ENCODE results near the gene AP3B1. TPM values are rescaled to one million over a fixed set of nuclear protein-coding genes. Genes with fewer than 3 reads are reported as not detected.

AP3B1 gene
- total and polyA plus RNA-seq, 2 of the 8 experiments (the other 6 are each of a cell fraction or from before 2014, with no cell fraction given) = 45.8 to 48.3 TPM

DNA sequence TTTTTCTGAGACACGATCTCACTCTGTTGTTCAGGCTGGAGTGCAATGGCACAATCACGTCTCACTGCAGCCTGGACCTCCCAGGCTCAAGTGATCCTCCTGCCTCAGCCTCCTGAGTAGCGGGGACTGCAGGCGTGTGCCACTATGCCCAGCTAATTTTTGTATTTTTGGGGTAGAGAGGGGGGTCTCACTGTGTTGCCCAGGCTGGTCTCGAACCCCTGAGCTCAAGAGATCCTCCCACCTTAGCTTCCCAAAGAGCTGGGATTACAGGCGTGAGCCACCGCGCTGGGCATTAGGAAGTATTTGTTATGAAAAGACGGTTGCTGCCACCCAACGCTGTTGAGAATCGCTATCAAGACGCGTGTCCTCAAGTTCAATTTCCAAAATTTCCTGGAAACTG is 337.4 kb downstream of the AP3B1 start:
- H3K4me2 ChIP-seq (ENCODE audit: insufficient read depth in 1 of 2, low read depth in 2 of 2, low read length in 2 of 2) = peak overlapping the region; percentile 56 to 82
- H3K4me1 ChIP-seq (replicated peaks in 1 of 4; ENCODE audit: control insufficient read depth in 3 of 4, insufficient read depth in 4 of 4, low read length in 3 of 4) = peaks cover 6 to 16% (median 10%) of the 10 kb centered on the region in 4 experiments; a peak in 6 of 7 replicates
- H2AK5ac ChIP-seq (ENCODE audit: low read depth, low read length) = no peak overlapping the region
- no peaks in the 10 kb centered on the region for H3K9me3 ChIP-seq (ENCODE audit: insufficient read depth in 2 of 2, low read depth in 1 of 2, low read length in 1 of 2)
- DNase-seq (ENCODE audit: low read depth in 1 of 2, low spot score in 2 of 2) (no peak), FAIRE-seq (no peak)
- H3K36me3 ChIP-seq (ENCODE audit: control insufficient read depth in 2 of 4, insufficient read depth in 4 of 4, low read length in 3 of 4) = no peaks in the 10 kb centered on the region
- no peak overlapping the region for H2BK20ac ChIP-seq (ENCODE audit: low read length)
- H3K27me3 ChIP-seq (replicated peaks in 1 of 4; ENCODE audit: control insufficient read depth in 3 of 4, extremely low read depth in 1 of 4, insufficient read depth in 3 of 4, low read length in 3 of 4) = peaks cover 13 to 48% (median 38%) of the 10 kb centered on the region in 4 experiments
- 27% methylated on average over 11 of the region's 13 CpGs; no CpG with 5 or more reads in 1 of the 2 experiments for WGBS, 2 experiments (ENCODE audit: extremely low coverage in 1 of 2, insufficient coverage in 1 of 2, insufficient read length in 1 of 2, insufficient replicate concordance in 2 of 2, low coverage in 1 of 2, low lambda C conversion rate in 2 of 2, missing lambda C conversion rate in 1 of 2)
- H3K23ac ChIP-seq (ENCODE audit: insufficient read length) = no peak overlapping the region
- no peak overlapping the region for H4K91ac ChIP-seq (replicated peaks; ENCODE audit: insufficient read length, low read length)
- H3K79me2 ChIP-seq (ENCODE audit: control insufficient read depth in 1 of 2, insufficient read depth in 2 of 2, low read length in 2 of 2) = no peaks in the 10 kb centered on the region
- no peak overlapping the region for H4K8ac ChIP-seq (ENCODE audit: extremely low read depth, insufficient read depth, low read length)
- H2BK12ac ChIP-seq (ENCODE audit: low read depth, low read length) = no peak overlapping the region
- H3K14ac ChIP-seq (ENCODE audit: insufficient read length) = no peak overlapping the region
- H2BK15ac ChIP-seq (ENCODE audit: low read length) = no peak overlapping the region
- H2BK120ac ChIP-seq (replicated peaks; ENCODE audit: low read depth, low read length) = no peak overlapping the region
- H3K56ac ChIP-seq (replicated peaks; ENCODE audit: insufficient read length, low read depth, low read length) = no peak overlapping the region
- H4K5ac ChIP-seq (ENCODE audit: insufficient read length, low read depth, low read length) = no peak overlapping the region
- no peak overlapping the region for H2BK5ac ChIP-seq (ENCODE audit: low read depth, low read length)
- no peak overlapping the region for H3K18ac ChIP-seq (ENCODE audit: extremely low read depth, low read length)
- peaks cover 0 to 5% of the 10 kb centered on the region in 2 experiments for H4K20me1 ChIP-seq (replicated peaks in 1 of 2; ENCODE audit: control insufficient read depth in 1 of 2, insufficient read depth in 2 of 2, low read length in 2 of 2)
- H3K27ac ChIP-seq (ENCODE audit: low read depth, low read length) = no peak overlapping the region
- H3K23me2 ChIP-seq (ENCODE audit: low read depth, low read length) = peaks cover 3% of the 10 kb centered on the region; the same call in 1 of the 2 replicates
- TF ChIP-seq RBBP5 (IDR thresholded peaks at IDR 0.05; ENCODE audit: borderline replicate concordance, low read depth, low read length) (no peak), KDM4A (IDR thresholded peaks at IDR 0.05; ENCODE audit: low read depth, low read length, severe bottlenecking) (no peak), ASH2L (IDR thresholded peaks at IDR 0.05; ENCODE audit: low read length) (no peak), SIRT6 (IDR thresholded peaks at IDR 0.05; ENCODE audit: low read length) (no peak), ZNF274 (IDR thresholded peaks at IDR 0.05; ENCODE audit: borderline replicate concordance, extremely low read depth, low read length) (no peak), SP4 (IDR thresholded peaks at IDR 0.05; ENCODE audit: low read length) (no peak), PHF8 (conservative IDR thresholded peaks at IDR 0.05; ENCODE audit: low read depth, low read length) (no peak), KDM1A (IDR thresholded peaks at IDR 0.05; ENCODE audit: borderline replicate concordance, low read length) (no peak)
- TF ChIP-seq, protein P1, sequence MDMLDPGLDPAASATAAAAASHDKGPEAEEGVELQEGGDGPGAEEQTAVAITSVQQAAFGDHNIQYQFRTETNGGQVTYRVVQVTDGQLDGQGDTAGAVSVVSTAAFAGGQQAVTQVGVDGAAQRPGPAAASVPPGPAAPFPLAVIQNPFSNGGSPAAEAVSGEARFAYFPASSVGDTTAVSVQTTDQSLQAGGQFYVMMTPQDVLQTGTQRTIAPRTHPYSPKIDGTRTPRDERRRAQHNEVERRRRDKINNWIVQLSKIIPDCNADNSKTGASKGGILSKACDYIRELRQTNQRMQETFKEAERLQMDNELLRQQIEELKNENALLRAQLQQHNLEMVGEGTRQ (IDR thresholded peaks at IDR 0.05; ENCODE audit: low read length) = no peak
- no peak overlapping the region for H3K9ac ChIP-seq (replicated peaks in 1 of 4; ENCODE audit: extremely low read depth in 1 of 4, low read depth in 3 of 4, low read length in 3 of 4)
- ChIA-PET POLR2A (ENCODE audit: partially characterized antibody) (interaction anchor here (1.6 kb wide), 1 partner anchor 29 kb away, joined by 3 read pairs; no protein-coding TSS in a partner anchor), CTCF (ENCODE audit: partially characterized antibody) (interaction anchor here (0.6 to 2.1 kb wide), 5 partner anchors 14 to 321 kb away, joined by 3 to 5 read pairs (median 4); no protein-coding TSS in a partner anchor)
- H3K79me1 ChIP-seq (ENCODE audit: low read depth, low read length) = no peaks in the 10 kb centered on the region
- H2AFZ ChIP-seq (ENCODE audit: low read length) = no peak overlapping the region
- H3K4me3 ChIP-seq (ENCODE audit: extremely low read depth in 1 of 4, insufficient read depth in 2 of 4, low read depth in 3 of 4, low read length in 4 of 4) = peak overlapping the region in 3 of 4 experiments; percentile 38 to 59 (median 39); a peak in 5 of 8 replicates
- H3K4ac ChIP-seq (replicated peaks; ENCODE audit: insufficient read length, low read depth, low read length) = no peak overlapping the region

Data from H1 (cell line).